Measurements from ENCODE around the gene ELOVL3.

ELOVL3 gene

DNA sequence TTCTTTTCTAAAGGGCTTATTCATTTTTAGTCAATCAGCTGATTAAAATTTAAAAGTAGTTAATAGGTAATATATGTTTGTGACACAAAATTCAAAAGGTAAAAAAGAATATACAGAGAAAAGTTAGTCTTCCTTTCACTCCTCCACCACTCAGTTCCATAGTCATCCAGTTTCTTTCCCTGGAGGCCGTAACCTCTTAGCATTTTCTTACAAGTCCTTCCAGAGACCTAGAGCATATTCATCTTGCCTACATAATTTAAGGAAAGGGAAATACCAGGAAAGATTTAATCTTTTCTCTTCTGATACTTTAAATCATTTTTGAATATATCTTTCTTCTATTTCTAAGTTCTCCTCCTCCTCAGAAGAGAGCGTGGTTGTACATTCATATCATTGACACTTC is 29.3 kb downstream of the ELOVL3 start:
- DNase-seq (ENCODE audit: low read depth): no peak

DNA sequence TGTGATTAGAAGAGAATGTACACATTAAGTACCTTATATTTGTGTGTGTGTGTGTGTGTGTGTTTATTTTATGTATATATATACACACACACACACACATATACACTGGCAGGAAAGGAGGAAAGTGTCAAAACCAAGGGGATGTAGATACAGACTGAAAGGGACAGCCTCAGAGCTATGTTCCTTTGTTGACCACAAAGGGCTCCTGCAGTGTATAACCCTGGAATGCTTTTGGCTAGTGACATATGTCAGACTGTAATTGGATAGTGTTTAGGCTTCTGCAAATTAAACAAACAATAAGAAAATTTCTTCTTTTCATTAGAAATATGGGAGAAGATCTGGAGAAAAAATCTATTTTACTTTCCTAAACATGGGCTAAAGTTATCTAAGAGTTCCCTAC is 35.1 kb downstream of the ELOVL3 start:
- no peak for DNase-seq (ENCODE audit: low read depth)

DNA sequence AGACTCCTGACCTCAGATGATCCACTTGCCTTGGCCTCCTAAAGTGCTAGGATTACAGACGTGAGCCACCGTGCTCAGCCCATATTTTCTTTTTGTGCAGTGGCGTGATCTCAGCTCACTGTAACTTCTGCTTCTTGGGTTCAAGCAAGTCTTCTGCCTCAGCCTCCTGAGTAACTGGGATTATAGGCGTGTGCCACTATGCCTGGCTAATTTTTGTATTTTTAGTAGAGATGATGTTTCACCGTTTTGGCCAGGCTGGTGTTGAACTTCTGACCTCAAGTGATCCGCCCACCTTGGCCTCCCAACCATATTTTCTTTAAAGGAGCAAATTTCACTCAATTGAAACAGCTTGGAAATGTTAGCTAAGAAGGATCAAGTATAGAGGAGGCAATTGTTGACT is 35.7 kb downstream of the ELOVL3 start:
- DNase-seq (ENCODE audit: low read depth): no peak

DNA sequence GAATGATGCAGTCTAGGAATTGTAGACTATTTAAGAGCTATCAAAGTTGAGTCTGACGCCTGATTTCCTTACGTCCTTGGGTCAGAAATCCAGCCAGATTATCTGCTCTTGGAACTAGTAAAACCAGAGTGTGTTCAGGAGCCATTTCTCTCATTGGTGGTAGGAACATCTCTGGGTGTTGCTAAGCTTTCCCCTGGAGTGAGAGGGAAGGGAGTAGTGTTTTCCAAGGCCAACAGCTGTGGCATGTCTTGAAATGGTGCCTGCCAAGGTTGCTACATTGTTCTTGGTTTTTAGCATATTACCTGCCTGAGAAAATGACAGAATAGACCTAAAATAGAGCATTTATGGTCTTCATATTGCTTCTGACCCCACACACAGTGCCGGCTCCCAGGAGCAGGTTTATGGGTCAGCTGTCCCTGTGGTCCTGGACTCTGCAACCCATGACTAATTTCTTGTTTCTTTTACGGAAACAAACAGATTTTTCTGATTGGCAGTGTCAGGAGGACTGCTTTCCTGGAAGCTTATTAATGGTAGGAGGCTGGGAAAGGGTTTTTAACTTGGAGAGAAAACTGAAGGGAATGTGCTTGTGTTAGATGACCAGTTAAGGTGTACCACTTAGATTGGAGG is 36.8 kb downstream of the ELOVL3 start:
- no peak for DNase-seq (ENCODE audit: low read depth)

DNA sequence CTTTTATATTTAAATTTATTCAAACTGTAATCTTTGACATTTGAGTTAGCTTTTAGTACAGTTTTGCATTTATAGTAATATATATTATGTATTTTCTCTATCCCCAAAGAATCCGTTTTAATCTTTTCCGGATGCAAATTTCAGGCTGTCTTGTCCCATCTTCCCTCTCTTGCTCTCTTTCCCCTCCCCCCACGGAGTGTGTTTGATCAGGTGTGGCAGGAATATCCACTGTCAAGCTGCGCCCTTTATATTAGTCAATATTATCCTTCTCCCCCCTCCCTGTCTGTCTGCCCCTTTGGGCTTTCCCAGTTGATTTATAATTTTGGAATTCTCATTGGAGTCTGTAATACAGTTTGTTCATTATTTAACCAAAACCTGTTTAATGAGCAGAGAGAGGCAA is 38.3 kb downstream of the ELOVL3 start:
- no peak for DNase-seq (ENCODE audit: low read depth)

DNA sequence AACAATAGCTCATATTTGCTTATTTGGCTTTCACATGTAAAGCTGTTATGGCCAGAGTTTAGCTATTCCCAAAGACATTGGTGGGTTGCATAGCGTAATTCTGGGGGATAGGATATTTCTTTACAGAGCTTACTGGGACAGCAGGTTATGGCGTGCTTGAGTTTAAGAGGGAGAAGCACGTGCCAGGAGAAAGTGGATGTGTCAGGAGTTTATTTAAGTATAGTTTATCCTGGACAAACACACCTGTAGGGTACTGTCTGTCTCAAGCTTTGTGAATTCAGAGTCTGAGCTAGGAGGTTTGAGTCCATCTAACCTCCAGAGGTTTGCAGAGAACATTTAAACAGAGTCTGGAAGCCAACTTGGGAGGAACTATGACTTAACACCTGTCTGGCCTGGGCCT is 40.6 kb downstream of the ELOVL3 start:
- DNase-seq (ENCODE audit: low read depth): no peak

DNA sequence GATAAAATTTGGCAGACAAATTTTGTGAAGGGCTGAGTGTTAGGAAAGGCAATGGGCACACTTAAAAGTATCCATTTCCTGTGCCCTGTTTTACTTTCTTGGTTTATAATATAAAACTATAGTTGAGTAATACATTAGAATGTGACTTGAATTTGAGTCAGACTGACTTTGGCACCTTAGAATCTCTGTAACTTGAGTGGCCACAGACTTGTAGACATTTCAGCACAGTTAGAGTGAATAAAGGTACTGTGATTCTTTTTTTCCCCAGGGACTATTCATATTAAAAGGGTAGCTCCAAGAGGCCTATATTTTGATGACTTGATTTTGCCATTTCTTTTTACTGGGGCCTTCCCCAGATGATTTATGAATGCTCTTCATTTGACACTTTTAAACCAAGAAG is 41.6 kb downstream of the ELOVL3 start:
- DNase-seq (ENCODE audit: low read depth): no peak

DNA sequence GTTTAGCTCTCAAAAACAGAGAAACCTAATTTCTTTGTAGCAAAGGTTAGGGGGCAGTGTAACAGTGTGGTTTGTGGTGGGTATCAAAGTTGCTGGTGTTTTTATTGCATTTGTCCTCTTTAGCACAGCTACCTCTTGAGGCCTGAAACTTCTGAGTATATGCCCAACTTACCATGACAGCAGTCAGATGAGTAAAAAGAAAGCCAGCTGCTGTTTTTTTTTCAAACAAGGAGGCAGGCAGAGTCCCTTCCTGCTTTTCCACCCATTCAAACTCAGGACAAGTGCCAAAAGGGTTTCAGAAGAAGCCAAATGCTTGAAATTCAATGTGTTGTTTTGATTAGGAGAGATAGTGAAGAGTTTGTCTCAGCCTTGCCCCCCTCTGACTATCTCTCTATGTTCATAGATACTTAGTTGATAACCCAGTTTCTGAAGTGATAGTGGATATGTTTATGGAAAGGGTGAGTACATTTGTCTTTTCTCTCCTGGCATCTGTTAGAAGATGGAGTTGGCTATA is 42.3 kb downstream of the ELOVL3 start:
- DNase-seq (ENCODE audit: low read depth): no peak

DNA sequence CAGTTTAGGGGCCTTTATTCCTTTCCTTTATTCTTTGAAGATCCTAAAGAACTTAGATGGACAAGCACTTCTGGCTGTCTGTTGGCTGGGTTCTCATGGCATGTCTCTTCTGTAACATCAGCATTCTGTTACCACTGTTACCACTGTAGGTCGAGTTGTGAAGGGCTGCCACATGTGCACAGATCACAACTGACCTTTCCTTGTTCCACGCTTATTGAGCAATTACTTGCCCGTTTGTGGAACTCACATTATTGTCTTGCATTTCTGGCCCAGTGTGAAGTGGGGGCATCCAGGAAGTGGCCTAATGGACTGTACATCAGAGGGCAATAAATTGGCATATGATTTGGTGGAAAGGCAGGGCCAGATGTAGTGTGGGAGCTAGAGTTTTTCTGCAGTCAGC is 42.9 kb downstream of the ELOVL3 start:
- DNase-seq (ENCODE audit: low read depth): no peak

DNA sequence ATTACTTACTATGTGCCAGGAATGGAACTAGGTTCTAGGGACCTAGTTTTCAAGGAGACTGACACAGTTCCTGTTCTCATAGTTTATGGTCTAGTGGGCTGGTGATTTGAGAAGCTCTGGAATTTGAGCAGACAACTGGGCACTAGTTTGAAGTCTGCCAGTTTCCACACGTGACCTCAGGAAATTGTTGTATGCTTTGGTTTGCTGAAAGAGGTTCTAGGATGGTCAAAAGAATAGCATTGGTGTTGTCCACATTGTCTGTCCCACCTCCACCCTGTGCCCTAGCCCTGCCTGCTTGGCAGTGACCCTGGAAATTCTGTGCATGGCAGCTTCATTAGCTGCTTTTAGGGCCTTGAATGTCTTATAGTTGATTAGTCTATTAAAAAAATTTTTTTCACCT is 48.0 kb downstream of the ELOVL3 start:
- no peak for DNase-seq (ENCODE audit: low read depth)

DNA sequence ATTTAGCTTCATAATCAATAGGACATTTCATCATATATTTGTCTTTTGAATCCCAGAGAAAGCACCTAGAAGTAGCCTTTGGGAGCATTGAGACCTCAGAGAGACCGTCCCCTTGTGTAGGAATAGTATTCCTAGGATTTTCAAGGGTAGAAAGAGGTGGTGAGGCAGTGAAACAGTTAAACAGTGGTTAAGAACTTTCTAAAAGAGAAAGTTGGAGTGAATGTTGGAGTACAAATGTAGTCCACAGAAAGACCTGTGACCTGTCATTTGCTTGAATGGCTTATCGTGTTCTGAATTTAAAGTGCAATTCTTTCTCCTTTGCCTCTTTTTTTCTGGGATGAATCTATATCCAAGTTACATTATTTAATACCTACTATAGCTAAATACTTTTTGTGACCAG is 49.2 kb downstream of the ELOVL3 start:
- no peak for DNase-seq (ENCODE audit: low read depth)

DNA sequence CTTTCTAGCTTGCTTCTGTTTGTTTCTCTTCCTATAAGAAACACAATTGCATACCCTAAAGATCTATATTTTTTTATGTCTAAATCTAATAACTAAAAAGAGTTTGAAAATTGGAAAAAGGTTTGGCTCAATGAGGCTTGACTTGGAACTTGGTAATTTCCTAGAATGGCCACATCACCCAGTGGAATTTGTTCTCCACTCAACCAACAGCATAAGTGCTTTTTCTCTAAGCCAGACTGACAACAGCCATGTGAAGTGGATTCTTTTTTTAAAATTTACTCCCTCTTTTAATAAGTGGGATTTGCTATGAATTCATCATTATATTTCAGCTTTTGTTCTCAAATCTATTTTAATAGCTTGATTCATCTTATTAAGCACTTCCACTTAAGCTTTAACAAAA is 53.0 kb downstream of the ELOVL3 start:
- DNase-seq (ENCODE audit: low read depth): no peak
